ENCODE results near the gene TMEM9B. TPM values are rescaled to one million over a fixed set of nuclear protein-coding genes. Genes with fewer than 3 reads are reported as not detected.
"Not testable (repeated sequence)": the region's sequence is repeated elsewhere in the genome, so short reads cannot be mapped to it uniquely, and the experiment has no call there.

The TMEM9B gene
- total RNA-seq: 26.8 TPM

DNA sequence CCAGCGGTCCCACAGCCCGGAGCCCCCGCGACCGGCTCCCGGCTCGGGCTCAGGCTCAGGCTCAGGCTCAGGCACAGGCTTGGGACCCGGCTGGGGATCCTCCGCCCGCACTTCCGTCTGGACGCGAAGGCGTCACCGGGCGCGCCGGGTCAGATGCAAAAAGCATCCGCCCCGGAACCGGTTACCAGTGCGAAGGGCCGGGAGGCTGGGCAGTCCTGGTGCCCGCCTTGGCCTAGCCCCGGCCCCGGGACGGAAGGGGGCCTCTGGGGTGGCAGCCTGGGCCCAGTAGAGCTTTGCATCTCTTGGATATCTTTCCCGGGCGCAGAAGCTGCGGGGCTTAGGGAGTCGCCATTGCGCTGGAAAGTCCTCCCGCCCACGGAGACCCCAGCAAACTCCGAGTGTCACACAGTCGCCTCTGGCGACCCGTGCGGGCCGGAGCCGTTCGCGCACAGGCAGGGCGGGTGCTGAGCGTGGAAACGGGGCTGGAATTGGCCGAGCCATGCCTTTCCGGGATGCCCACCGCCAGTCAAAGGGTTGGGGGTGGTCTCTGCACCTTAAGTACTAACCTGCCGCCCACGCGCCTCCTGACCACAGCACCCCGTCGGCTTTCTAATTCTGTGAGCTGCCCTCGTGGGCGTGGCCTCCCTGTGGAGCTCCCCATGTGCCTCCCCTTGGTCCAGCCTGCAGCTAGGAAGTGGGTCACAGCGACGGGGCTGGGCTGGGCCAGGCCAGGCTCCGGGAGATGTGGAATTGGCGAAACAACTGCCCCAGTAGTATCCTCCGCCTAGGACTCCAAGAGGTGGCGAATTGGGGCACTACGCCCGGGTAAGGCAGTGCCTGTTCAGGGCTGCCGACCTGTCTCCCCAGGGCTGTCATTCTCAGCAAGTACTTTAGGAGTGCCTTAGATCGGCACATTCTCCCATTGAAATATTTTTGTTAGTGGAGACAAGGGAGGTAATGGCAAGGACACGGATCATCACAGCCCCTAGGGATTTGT lies at the start of gene TMEM9B:
Gene TMEM9B (minus strand): TSS at position 119 of the 997 bp plus-strand sequence. CDS start 129 bp downstream, outside the sequence.
- H3K27me3 ChIP-seq: no peaks in the 10 kb centered on the region
- DNase-seq (ENCODE audit: extremely low spot score in 2 of 2): peak in 1 of 2 donors; percentile 94
- peaks cover 25% of the 10 kb centered on the region for H3K4me1 ChIP-seq
- H3K9me3 ChIP-seq: no peaks in the 10 kb centered on the region
- peak within 1 kb of the TSS; percentile 93 for H3K27ac ChIP-seq
- intact Hi-C loops (cut with DNase I): loop anchor here (10.0 kb wide), 1 partner anchor 280 kb away; the partner anchor contains the start of genes RPL27A and TRIM66
- peak within 1 kb of the TSS; percentile 89 to 91 for H3K4me3 ChIP-seq
- H3K36me3 ChIP-seq: no peaks in the 10 kb centered on the region
- TF ChIP-seq POLR2AphosphoS5 (IDR thresholded peaks at IDR 0.05; ENCODE audit: insufficient read depth in 1 of 2, low read depth in 1 of 2) (peak; percentile 80 to 95), POLR2A (IDR thresholded peaks at IDR 0.05) (peak in 1 of 2 donors; percentile 83)
- TF ChIP-seq, protein P1, sequence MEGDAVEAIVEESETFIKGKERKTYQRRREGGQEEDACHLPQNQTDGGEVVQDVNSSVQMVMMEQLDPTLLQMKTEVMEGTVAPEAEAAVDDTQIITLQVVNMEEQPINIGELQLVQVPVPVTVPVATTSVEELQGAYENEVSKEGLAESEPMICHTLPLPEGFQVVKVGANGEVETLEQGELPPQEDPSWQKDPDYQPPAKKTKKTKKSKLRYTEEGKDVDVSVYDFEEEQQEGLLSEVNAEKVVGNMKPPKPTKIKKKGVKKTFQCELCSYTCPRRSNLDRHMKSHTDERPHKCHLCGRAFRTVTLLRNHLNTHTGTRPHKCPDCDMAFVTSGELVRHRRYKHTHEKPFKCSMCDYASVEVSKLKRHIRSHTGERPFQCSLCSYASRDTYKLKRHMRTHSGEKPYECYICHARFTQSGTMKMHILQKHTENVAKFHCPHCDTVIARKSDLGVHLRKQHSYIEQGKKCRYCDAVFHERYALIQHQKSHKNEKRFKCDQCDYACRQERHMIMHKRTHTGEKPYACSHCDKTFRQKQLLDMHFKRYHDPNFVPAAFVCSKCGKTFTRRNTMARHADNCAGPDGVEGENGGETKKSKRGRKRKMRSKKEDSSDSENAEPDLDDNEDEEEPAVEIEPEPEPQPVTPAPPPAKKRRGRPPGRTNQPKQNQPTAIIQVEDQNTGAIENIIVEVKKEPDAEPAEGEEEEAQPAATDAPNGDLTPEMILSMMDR (IDR thresholded peaks at IDR 0.05): no peak

DNA sequence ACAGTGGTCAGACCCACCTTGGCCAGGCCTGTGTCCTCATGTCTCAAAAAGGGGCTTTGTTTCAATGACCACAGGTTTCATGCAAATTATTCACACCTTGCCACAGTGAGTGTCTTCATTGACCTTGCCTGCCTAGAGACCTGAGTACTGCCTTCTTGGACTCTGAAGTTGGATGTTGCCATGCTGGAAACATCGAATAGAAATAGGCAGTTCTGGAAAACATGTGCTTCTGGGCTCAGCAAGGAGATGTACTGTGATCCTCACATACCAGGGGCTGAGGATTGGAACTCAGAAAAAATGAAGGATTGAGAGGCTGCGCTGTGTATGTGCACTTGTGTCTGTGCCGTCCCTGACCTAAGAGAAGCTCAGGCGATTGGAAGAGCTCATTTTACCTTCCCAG lies 49.1 kb upstream of the TMEM9B start:
- intact Hi-C loops (cut with DNase I): no loop called here
- TF ChIP-seq POLR2AphosphoS5 (IDR thresholded peaks at IDR 0.05; ENCODE audit: insufficient read depth in 1 of 2, low read depth in 1 of 2): no peak
- TF ChIP-seq, protein P1 (IDR thresholded peaks at IDR 0.05): no peak
- no peaks in the 10 kb centered on the region for H3K9me3 ChIP-seq
- H3K36me3 ChIP-seq: no peaks in the 10 kb centered on the region
- no peak for DNase-seq (ENCODE audit: extremely low spot score in 2 of 2)
- H3K27ac ChIP-seq: no peak overlapping the region
- H3K4me1 ChIP-seq: peaks cover 5% of the 10 kb centered on the region
- no peak overlapping the region for H3K4me3 ChIP-seq
- no peaks in the 10 kb centered on the region for H3K27me3 ChIP-seq

DNA sequence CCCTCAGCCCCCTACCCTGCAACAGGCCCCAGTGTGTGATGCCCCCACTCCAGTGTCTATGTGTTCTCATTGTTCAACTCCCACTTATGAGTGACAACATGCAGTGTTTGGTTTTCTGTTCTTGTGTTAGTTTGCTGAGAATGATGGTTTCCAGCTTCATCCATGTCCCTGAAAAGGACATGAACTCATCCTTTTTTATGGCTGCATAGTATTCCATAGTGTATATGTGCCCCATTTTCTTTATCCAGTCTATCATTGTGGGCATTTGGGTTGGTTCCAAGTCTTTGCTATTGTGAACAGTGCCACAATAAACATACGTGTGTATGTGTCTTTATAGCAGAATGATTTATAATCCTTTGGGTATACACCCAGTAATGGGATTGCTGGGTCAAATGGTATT lies 45.3 kb upstream of the TMEM9B start:
- H3K4me3 ChIP-seq; H3K4me1 ChIP-seq; DNase-seq (ENCODE audit: extremely low spot score in 2 of 2); H3K27ac ChIP-seq; H3K36me3 ChIP-seq; intact Hi-C loops (cut with DNase I); H3K9me3 ChIP-seq; H3K27me3 ChIP-seq: not testable (repeated sequence)

DNA sequence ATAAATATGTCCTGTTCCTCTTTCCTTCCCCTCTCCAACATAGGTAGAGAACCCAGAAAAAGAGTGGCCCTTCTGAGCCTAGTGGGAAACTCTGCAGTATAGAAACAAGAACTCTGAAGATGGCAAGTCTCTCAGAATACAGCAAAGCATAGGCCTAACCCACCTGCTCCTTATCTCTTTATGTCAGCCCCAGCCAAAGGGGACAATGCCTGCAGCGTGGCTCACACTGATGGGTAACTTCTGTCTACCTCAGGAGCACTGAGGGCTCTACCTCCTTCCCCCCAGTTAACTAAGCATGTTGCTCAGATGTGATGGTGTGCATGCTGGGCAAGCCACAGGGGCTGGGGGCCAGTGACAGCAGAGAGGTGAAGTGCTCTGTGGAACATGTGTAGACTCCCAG lies 44.4 kb upstream of the TMEM9B start:
- no peaks in the 10 kb centered on the region for H3K9me3 ChIP-seq
- TF ChIP-seq POLR2A (IDR thresholded peaks at IDR 0.05) (no peak), POLR2AphosphoS5 (IDR thresholded peaks at IDR 0.05; ENCODE audit: insufficient read depth in 1 of 2, low read depth in 1 of 2) (no peak)
- TF ChIP-seq, protein P1 (IDR thresholded peaks at IDR 0.05): no peak
- peaks cover 15% of the 10 kb centered on the region for H3K4me1 ChIP-seq
- intact Hi-C loops (cut with DNase I): no loop called here
- no peaks in the 10 kb centered on the region for H3K36me3 ChIP-seq
- H3K27ac ChIP-seq: no peak overlapping the region
- no peak for DNase-seq (ENCODE audit: extremely low spot score in 2 of 2)
- H3K27me3 ChIP-seq: no peaks in the 10 kb centered on the region
- no peak overlapping the region for H3K4me3 ChIP-seq

DNA sequence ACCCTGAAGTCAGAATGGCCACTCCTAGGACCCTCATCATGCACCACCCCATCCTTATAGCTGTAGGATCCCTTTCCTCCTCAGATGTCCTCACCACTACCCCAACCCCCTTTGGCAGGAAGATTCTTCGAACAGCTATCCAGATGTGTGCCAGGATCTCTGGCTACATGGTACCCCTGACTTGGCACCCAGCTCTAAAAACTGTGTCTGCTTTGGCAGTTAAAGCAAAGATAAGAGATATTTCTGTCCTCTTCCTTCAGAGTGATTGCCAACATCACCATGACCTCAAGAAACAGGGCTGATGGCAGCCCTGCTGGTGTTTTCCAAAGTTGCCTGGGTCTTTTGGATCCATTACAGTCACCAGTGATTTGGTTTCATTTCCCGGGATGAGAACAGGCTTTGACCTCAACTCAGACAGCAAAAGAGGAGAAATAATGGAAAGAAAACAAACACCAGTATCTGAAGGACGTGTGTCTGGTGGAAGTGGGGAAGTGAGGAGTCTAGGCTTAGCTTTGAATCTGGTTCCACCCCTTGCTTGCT lies 43.8 kb upstream of the TMEM9B start:
- Histone ChIP-seq H3K36me3 (no peaks in the 10 kb centered on the region), H3K27ac (no peak overlapping the region), H3K4me1 (peaks cover 21% of the 10 kb centered on the region), H3K27me3 (no peaks in the 10 kb centered on the region), H3K4me3 (no peak overlapping the region), H3K9me3 (no peaks in the 10 kb centered on the region)
- TF ChIP-seq POLR2AphosphoS5 (IDR thresholded peaks at IDR 0.05; ENCODE audit: insufficient read depth in 1 of 2, low read depth in 1 of 2): no peak
- TF ChIP-seq, protein P1 (IDR thresholded peaks at IDR 0.05): no peak
- no peak for TF ChIP-seq POLR2A (IDR thresholded peaks at IDR 0.05)
- DNase-seq (ENCODE audit: extremely low spot score in 2 of 2): no peak
- intact Hi-C loops (cut with DNase I): no loop called here
